ENCODE data around the gene WDR88. TPM values are rescaled to one million over a fixed set of nuclear protein-coding genes. Genes with fewer than 3 reads are reported as not detected.

The WDR88 gene
- total and polyA plus RNA-seq, 2 donors (not counting 1 experiment from before 2014, with no cell fraction given), result 0.47 TPM; not detected in 1

DNA sequence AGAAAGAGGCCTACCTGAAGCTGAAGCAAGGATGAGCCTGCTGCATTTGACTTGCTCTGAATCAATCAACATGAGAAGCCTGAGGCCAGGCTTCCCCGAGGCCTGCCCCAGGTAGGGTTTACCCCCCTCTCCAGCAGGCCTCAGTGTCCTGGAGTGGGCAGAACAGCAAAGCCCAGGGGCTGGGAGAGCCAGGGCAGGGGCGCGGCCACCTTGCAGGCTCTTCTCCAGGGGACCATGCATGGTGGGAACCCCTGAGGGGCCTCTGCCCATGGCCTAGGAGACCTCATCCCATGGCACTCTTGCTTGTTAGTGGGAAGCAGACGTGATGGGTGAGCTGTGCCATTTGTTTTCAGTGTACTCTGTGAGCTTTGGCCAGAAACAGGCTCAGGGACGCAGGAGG lies 42.3 kb downstream of the WDR88 start:
- 100% methylated on average over 3 of the region's 5 CpGs for WGBS (ENCODE audit: insufficient coverage)
- H4K20me1 ChIP-seq (ENCODE audit: control insufficient read depth, insufficient read depth, low read length, poor library complexity, severe bottlenecking), result no peaks in the 10 kb centered on the region
- no peak overlapping the region for H3K4me2 ChIP-seq (replicated peaks; ENCODE audit: low read depth, low read length, poor library complexity, severe bottlenecking)
- H3K4me1 Mint-ChIP-seq, result peaks cover 32% of the 10 kb centered on the region
- H2AFZ ChIP-seq (ENCODE audit: insufficient read depth, low read depth, low read length, poor library complexity, severe bottlenecking), result no peak overlapping the region
- H3K4me3 Mint-ChIP-seq, result no peak overlapping the region
- H3K9me3 Mint-ChIP-seq (ENCODE audit: insufficient read depth), result no peaks in the 10 kb centered on the region
- H3K9me3 ChIP-seq (ENCODE audit: control extremely low read depth in 1 of 3, control insufficient read depth in 2 of 3, insufficient read depth in 1 of 3, low read length in 2 of 3), result no peaks in the 10 kb centered on the region
- H3K27me3 Mint-ChIP-seq, result peaks cover 3% of the 10 kb centered on the region
- peaks cover 14% of the 10 kb centered on the region for H3K79me2 ChIP-seq (ENCODE audit: control insufficient read depth, insufficient read depth, low read length)
- no peak overlapping the region for H3K9ac ChIP-seq (ENCODE audit: low read length)
- POLR2A ChIA-PET, result no interaction called here
- CTCF ChIA-PET, result interaction anchor here (2.3 kb wide), 1 partner anchor 10 kb away, joined by 9 read pairs; no protein-coding TSS in a partner anchor
- H3K27ac Mint-ChIP-seq, result no peak overlapping the region
- TF ChIP-seq, protein P1, sequence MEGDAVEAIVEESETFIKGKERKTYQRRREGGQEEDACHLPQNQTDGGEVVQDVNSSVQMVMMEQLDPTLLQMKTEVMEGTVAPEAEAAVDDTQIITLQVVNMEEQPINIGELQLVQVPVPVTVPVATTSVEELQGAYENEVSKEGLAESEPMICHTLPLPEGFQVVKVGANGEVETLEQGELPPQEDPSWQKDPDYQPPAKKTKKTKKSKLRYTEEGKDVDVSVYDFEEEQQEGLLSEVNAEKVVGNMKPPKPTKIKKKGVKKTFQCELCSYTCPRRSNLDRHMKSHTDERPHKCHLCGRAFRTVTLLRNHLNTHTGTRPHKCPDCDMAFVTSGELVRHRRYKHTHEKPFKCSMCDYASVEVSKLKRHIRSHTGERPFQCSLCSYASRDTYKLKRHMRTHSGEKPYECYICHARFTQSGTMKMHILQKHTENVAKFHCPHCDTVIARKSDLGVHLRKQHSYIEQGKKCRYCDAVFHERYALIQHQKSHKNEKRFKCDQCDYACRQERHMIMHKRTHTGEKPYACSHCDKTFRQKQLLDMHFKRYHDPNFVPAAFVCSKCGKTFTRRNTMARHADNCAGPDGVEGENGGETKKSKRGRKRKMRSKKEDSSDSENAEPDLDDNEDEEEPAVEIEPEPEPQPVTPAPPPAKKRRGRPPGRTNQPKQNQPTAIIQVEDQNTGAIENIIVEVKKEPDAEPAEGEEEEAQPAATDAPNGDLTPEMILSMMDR (IDR thresholded peaks at IDR 0.05), result no peak
- TF ChIP-seq EZH2 (IDR thresholded peaks at IDR 0.05; ENCODE audit: borderline replicate concordance, insufficient read depth, low read depth, low read length, poor library complexity, severe bottlenecking), result no peak
- ATAC-seq (ENCODE audit: low read depth) (no peak), DNase-seq (no peak)
- H3K36me3 ChIP-seq (replicated peaks in 1 of 2; ENCODE audit: control extremely low read depth in 1 of 2, control insufficient read depth in 1 of 2, extremely low read depth in 1 of 2, insufficient read depth in 2 of 2, low read length in 1 of 2), result no peaks in the 10 kb centered on the region
- H3K27me3 ChIP-seq (replicated peaks in 1 of 4; ENCODE audit: control extremely low read depth in 1 of 4, control insufficient read depth in 3 of 4, insufficient read depth in 4 of 4, low read length in 3 of 4), result no peaks in the 10 kb centered on the region
- H3K4me1 ChIP-seq (ENCODE audit: control insufficient read depth in 2 of 2, insufficient read depth in 2 of 2, low read length in 2 of 2), result peaks cover 12 to 37% of the 10 kb centered on the region in 2 donors
- no peak overlapping the region for H3K4me3 ChIP-seq (ENCODE audit: control extremely low read depth in 1 of 5, extremely low read depth in 1 of 5, insufficient read depth in 1 of 5, low read depth in 2 of 5, low read length in 4 of 5)
- intact Hi-C loops (cut with micrococcal nuclease), result no loop called here
- no peak overlapping the region for H3K27ac ChIP-seq (ENCODE audit: low read length in 2 of 2)

DNA sequence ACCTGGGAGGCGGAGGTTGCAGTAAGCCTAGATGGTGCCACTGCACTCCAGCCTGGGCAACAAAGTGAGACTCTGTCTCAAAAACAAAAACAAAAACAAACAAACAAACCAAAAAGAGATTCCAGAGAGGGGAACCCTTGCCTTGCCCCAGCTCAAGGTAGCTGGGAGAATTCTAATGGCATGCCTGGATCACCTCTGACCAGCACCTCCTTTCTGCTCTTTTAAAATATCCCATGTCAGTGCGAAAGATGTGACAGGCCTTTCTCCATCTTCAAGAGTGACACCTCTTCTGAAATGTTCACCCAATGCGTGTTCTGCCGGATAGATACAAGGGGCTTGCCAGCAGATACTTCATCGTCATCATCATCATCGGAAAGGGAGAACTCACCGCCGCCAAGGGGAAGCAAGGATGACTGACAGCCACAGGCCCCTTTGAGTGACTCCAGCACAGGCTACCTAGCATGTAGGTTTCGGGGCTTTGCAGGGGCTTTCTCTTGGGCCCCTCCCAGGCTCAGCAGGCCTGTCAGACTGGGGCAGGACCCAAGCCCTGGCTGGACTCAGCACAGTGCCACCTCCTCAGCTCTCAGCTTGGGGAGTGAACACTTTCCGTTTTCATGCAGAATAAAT lies 43.4 kb downstream of the WDR88 start:
- Histone ChIP-seq H3K9me3 (ENCODE audit: control extremely low read depth in 1 of 3, control insufficient read depth in 2 of 3, insufficient read depth in 1 of 3, low read length in 2 of 3) (no peaks in the 10 kb centered on the region), H2AFZ (ENCODE audit: insufficient read depth, low read depth, low read length, poor library complexity, severe bottlenecking) (no peak overlapping the region), H3K27me3 (replicated peaks in 1 of 4; ENCODE audit: control extremely low read depth in 1 of 4, control insufficient read depth in 3 of 4, insufficient read depth in 4 of 4, low read length in 3 of 4) (no peaks in the 10 kb centered on the region), H3K4me3 (ENCODE audit: control extremely low read depth in 1 of 5, extremely low read depth in 1 of 5, insufficient read depth in 1 of 5, low read depth in 2 of 5, low read length in 4 of 5) (no peak overlapping the region), H3K27ac (ENCODE audit: low read length in 2 of 2) (no peak overlapping the region), H3K9ac (ENCODE audit: low read length) (no peak overlapping the region), H3K4me2 (replicated peaks; ENCODE audit: low read depth, low read length, poor library complexity, severe bottlenecking) (peak overlapping the region; percentile 87), H3K79me2 (ENCODE audit: control insufficient read depth, insufficient read depth, low read length) (peaks cover 14% of the 10 kb centered on the region), H3K4me1 (ENCODE audit: control insufficient read depth in 2 of 2, insufficient read depth in 2 of 2, low read length in 2 of 2) (peaks cover 12 to 37% of the 10 kb centered on the region in 2 donors), H3K36me3 (replicated peaks in 1 of 2; ENCODE audit: control extremely low read depth in 1 of 2, control insufficient read depth in 1 of 2, extremely low read depth in 1 of 2, insufficient read depth in 2 of 2, low read length in 1 of 2) (no peaks in the 10 kb centered on the region), H4K20me1 (ENCODE audit: control insufficient read depth, insufficient read depth, low read length, poor library complexity, severe bottlenecking) (no peaks in the 10 kb centered on the region)
- Mint-ChIP-seq H3K27ac (peak overlapping the region; percentile 65), H3K9me3 (ENCODE audit: insufficient read depth) (no peaks in the 10 kb centered on the region), H3K27me3 (peaks cover 3% of the 10 kb centered on the region), H3K4me3 (peak overlapping the region; percentile 97), H3K4me1 (peaks cover 32% of the 10 kb centered on the region)
- ChIA-PET POLR2A (no interaction called here), CTCF (interaction anchor here (2.3 to 3.1 kb wide), 2 partner anchors 9 to 31 kb away, joined by 9 to 14 read pairs; no protein-coding TSS in a partner anchor)
- DNase-seq (no peak), ATAC-seq (ENCODE audit: low read depth) (no peak)
- intact Hi-C loops (cut with micrococcal nuclease), result no loop called here
- no peak for TF ChIP-seq EZH2 (IDR thresholded peaks at IDR 0.05; ENCODE audit: borderline replicate concordance, insufficient read depth, low read depth, low read length, poor library complexity, severe bottlenecking)
- TF ChIP-seq, protein P1 (IDR thresholded peaks at IDR 0.05), result no peak
- over 99% methylated on average over 8 of the region's 10 CpGs for WGBS (ENCODE audit: insufficient coverage)
